Naive thymus-derived CD4-positive, alpha-beta T cell (primary cell): ENCODE data around the gene ST6GALNAC3. TPM values are rescaled to one million over a fixed set of nuclear protein-coding genes. Genes with fewer than 3 reads are reported as not detected.

Source experiments
- ATAC-seq: fragments of 150-1000 bp; cut with Tn5 transposase; 2 replicates; pipeline ENCODE4 v1.10.0; 2021; ENCODE audit warnings: mild to moderate bottlenecking, moderate library complexity
- CTCF ChIA-PET: fragments of 350-600 bp; sonication (Branson Sonifier 250); formaldehyde crosslinking; loops from one replicate; lab custom pipeline; 2021; ENCODE audit warnings: antibody characterized with exemption; lab: Charles Lee
- POLR2A ChIA-PET: fragments of 350-600 bp; sonication (Branson Sonifier 250); formaldehyde crosslinking; loops from one replicate; lab custom pipeline; 2021; ENCODE audit warnings: antibody characterized with exemption, inconsistent platforms; lab: Charles Lee
- DNase-seq, 9 donors: peaks; one replicate each; pipeline versions ENCODE4 v3.0.0 to v3.0.0-alpha.2; 2020 to 2022; ENCODE audit warnings: mixed read lengths in 1 of 9
- H3K27ac ChIP-seq: one replicate; pipeline ENCODE4 v1.7.0; 2013; ENCODE audit warnings: mild to moderate bottlenecking, low read depth, low read length, moderate library complexity
- H3K27me3 ChIP-seq, 2 donors: one replicate each; pipeline ENCODE4 v1.7.0; 2013; ENCODE audit warnings: low read length in 2 of 2, mild to moderate bottlenecking in 2 of 2, moderate library complexity in 2 of 2; ENCODE audit not compliant: control insufficient read depth in 2 of 2, insufficient read depth in 2 of 2
- H3K36me3 ChIP-seq, 3 experiments: 1 replicate in 2 of 3; 2 replicates in 1 of 3; pipeline ENCODE4 v1.7.0; 2013; ENCODE audit warnings: low read length in 3 of 3, mild to moderate bottlenecking in 3 of 3, moderate library complexity in 1 of 3; ENCODE audit not compliant: insufficient read depth in 3 of 3, control insufficient read depth in 2 of 3
- H3K4me1 ChIP-seq, 2 donors: one replicate each; pipeline ENCODE4 v1.7.0; 2013; ENCODE audit warnings: low read length in 2 of 2, mild to moderate bottlenecking in 2 of 2, moderate library complexity in 1 of 2; ENCODE audit not compliant: control insufficient read depth in 2 of 2, insufficient read depth in 2 of 2
- H3K4me3 ChIP-seq: 2 replicates; pipeline ENCODE4 v1.7.0; 2013; ENCODE audit warnings: mild to moderate bottlenecking, low read length
- H3K9me3 ChIP-seq, 3 experiments: 1 replicate in 2 of 3; 2 replicates in 1 of 3; pipeline ENCODE4 v1.7.0; 2013; ENCODE audit warnings: low read length in 3 of 3; ENCODE audit not compliant: control insufficient read depth in 2 of 3
- H3K27ac Mint-ChIP-seq, 9 donors: one replicate each; pipeline ENCODE4 v1.8.0; 2020 to 2022; ENCODE audit warnings: mixed read lengths in 9 of 9, mild to moderate bottlenecking in 8 of 9, moderate library complexity in 5 of 9, inconsistent platforms in 2 of 9
- H3K27me3 Mint-ChIP-seq, 5 donors: one replicate each; pipeline ENCODE4 v1.8.0; 2021 to 2022; ENCODE audit warnings: mixed read lengths in 5 of 5, mild to moderate bottlenecking in 1 of 5
- H3K36me3 Mint-ChIP-seq, 5 donors: one replicate each; pipeline ENCODE4 v1.8.0; 2020 to 2022; ENCODE audit warnings: mixed read lengths in 5 of 5, mild to moderate bottlenecking in 3 of 5, inconsistent platforms in 1 of 5
- H3K4me1 Mint-ChIP-seq, 7 donors: one replicate each; pipeline ENCODE4 v1.8.0; 2020 to 2022; ENCODE audit warnings: mixed read lengths in 7 of 7, mild to moderate bottlenecking in 3 of 7, inconsistent platforms in 1 of 7
- H3K4me3 Mint-ChIP-seq, 10 donors: one replicate each; pipeline ENCODE4 v1.8.0; 2020 to 2022; ENCODE audit warnings: mild to moderate bottlenecking in 10 of 10, mixed read lengths in 10 of 10, moderate library complexity in 6 of 10, inconsistent platforms in 2 of 10
- H3K9me3 Mint-ChIP-seq, 11 donors: one replicate each; pipeline ENCODE4 v1.8.0; 2020 to 2022; ENCODE audit warnings: mixed read lengths in 11 of 11, mild to moderate bottlenecking in 4 of 11, inconsistent platforms in 1 of 11, moderate library complexity in 1 of 11
- intact Hi-C, 2 donors: fragments of 100-400 bp; cut with micrococcal nuclease; formaldehyde crosslinking; loops; one replicate each; pipeline ENCODE4 v1.15.1; 2023
- polyA plus RNA-seq, 2 donors: library from polyadenylated mRNA; unstranded; fragments of 300-500 nt; fragmentation: Illumina TruSeq; gene quantifications; one replicate each; pipeline ENCODE4 v1.2.3, GENCODE V29; 2021
- total RNA-seq, 6 experiments: library from RNA in 5 of 6; stranded (reverse) in 5 of 6; gene quantifications; 1 replicate in 5 of 6; 2 replicates in 1 of 6; pipeline ENCODE4 v1.2.3 and lab custom pipeline; 2021 to 2026

Gene ST6GALNAC3
- total and polyA plus RNA-seq, 7 experiments from 2014 or later, result 0.17 to 4.8 (median 2.1) TPM; not detected in 1

DNA sequence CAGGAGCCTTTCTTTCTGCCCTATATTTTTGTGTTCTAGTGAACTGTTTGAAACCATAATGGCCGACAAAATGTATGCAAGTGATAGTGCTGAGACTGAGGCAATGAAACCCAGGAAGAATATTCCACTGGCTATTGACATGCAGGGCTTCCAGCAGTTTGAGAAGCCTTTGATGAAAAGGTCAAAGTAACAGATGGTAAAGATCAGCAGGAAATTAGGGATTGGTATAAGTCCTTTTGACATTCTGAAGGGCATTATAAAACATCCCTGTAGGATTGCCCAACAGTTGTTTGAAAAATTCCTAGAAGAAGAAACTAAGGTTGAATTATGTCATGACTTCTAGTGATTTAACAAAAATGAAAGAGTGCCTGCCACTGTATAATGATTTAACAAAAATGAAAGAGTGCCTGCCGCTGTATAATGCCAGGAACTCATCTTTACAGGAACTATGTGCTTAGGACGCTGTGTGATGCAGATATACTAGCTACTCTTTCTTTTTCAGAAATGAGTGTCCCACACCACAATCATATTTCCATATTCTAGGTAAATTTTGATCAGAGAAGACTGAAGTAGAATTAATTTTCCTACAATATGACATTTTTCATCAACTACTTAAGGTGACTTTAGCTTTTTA lies 508.8 kb downstream of the ST6GALNAC3 start:
- no peak for DNase-seq
- Mint-ChIP-seq H3K36me3 (no peaks in the 10 kb centered on the region), H3K27ac (no peak overlapping the region), H3K9me3 (no peaks in the 10 kb centered on the region), H3K4me3 (no peak overlapping the region), H3K4me1 (no peaks in the 10 kb centered on the region), H3K27me3 (no peaks in the 10 kb centered on the region)
- Histone ChIP-seq H3K27ac (no peak overlapping the region), H3K9me3 (no peaks in the 10 kb centered on the region), H3K36me3 (no peaks in the 10 kb centered on the region), H3K27me3 (no peaks in the 10 kb centered on the region), H3K4me3 (no peak overlapping the region), H3K4me1 (no peaks in the 10 kb centered on the region)
- ATAC-seq, result no peak
- ChIA-PET CTCF (interaction anchor here (0.6 kb wide), 1 partner anchor 941 kb away, joined by 3 read pairs; no protein-coding TSS in a partner anchor), POLR2A (no interaction called here)
- intact Hi-C loops, result no loop called here

DNA sequence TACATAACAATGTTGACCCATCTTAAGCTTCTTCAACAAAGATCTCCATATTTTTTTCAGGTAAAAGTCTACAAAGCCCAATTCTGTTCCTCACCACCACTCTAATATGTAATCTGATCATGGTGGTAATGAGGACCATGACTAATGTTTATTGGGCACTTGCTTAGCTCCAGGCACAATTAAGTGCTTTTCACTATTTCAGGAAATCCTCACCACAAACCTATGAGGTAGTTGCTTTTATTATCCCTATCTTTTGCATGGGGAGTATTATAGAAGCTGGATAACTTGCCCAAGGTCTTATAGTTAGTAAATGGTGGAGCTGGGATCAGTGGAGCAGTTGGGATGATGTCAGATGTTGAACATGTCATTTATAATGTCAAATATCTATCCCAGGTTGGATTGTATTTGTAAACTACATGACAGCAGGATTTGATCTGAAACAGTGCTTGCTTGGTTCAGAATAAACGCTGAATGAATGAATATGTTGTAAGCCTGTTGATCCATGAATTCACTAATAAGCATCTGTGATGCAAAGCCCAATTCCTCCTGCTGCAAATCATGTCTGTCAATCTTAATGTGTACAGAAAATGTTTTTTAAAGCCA lies 509.4 kb downstream of the ST6GALNAC3 start:
- Histone ChIP-seq H3K36me3 (no peaks in the 10 kb centered on the region), H3K4me3 (no peak overlapping the region), H3K9me3 (no peaks in the 10 kb centered on the region), H3K27ac (no peak overlapping the region), H3K4me1 (no peaks in the 10 kb centered on the region), H3K27me3 (no peaks in the 10 kb centered on the region)
- intact Hi-C loops, result no loop called here
- POLR2A ChIA-PET, result no interaction called here
- no peak for DNase-seq
- no peaks in the 10 kb centered on the region for H3K36me3 Mint-ChIP-seq
- no peaks in the 10 kb centered on the region for H3K9me3 Mint-ChIP-seq
- CTCF ChIA-PET, result no interaction called here
- no peak overlapping the region for H3K4me3 Mint-ChIP-seq
- no peaks in the 10 kb centered on the region for H3K27me3 Mint-ChIP-seq
- H3K4me1 Mint-ChIP-seq, result no peaks in the 10 kb centered on the region
- no peak overlapping the region for H3K27ac Mint-ChIP-seq
- no peak for ATAC-seq

DNA sequence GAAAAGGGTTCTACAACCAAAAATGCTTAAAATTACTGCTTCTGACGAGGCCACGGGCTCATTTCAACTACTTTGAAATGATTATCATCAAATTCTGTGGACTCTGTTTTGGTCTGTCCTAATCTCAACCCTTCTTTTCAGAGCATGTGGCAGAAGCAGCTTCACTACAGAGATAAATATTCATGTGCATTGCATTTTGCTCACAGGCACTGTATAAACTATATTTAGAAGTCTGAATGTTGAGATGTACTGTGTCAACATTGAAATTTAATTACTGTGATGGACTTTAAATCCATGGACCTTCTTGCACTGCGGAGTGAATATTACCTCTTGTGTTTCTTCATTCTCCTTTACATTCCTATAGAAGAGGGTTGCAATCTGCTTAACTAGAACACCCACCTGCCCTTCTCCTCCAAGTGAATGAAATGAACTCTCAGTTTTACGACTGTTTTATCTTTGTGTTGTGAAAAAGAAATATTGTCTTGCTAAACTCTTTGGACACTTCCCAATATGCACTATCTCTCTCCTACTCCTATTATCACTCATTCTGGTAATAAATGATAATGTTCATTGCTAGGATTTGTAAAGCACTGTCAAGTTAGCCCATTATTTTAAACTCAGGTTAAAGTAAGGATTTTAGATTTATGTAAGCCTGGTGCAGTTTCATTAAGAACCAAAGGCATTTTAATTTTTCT lies 511.6 kb downstream of the ST6GALNAC3 start:
- Histone ChIP-seq H3K27ac (no peak overlapping the region), H3K4me3 (no peak overlapping the region), H3K27me3 (no peaks in the 10 kb centered on the region), H3K36me3 (no peaks in the 10 kb centered on the region), H3K4me1 (no peaks in the 10 kb centered on the region), H3K9me3 (no peaks in the 10 kb centered on the region)
- DNase-seq (no peak), ATAC-seq (no peak)
- intact Hi-C loops, result no loop called here
- ChIA-PET CTCF (interaction anchor here (0.6 kb wide), 1 partner anchor 1433 kb away, joined by 3 read pairs; no protein-coding TSS in a partner anchor), POLR2A (no interaction called here)
- Mint-ChIP-seq H3K4me3 (no peak overlapping the region), H3K36me3 (no peaks in the 10 kb centered on the region), H3K27me3 (peaks cover 0 to 3% (median 0%) of the 10 kb centered on the region in 5 donors), H3K9me3 (no peaks in the 10 kb centered on the region), H3K4me1 (no peaks in the 10 kb centered on the region), H3K27ac (no peak overlapping the region)

DNA sequence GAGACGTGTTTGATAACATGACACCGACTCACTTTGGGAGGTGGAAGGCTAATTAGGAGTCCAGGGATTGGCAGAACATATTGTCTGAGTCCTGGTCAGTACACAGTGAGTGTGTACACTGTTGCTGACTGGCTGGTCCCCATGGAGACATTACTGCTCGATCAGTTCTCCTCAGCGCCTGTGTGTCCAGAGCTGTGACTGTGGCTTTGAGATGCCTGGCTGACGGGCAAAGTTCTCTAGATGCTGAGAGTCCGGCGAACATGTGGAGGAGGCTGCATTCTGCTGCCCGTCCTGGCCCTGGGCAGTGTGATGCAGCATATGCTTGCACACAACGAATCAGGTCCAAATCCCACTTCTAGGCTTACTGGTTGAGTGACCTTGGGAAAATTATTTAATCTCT lies 512.7 kb downstream of the ST6GALNAC3 start:
- ChIA-PET CTCF (no interaction called here), POLR2A (no interaction called here)
- Mint-ChIP-seq H3K27me3 (peaks cover 0 to 3% (median 0%) of the 10 kb centered on the region in 5 donors), H3K36me3 (no peaks in the 10 kb centered on the region), H3K9me3 (no peaks in the 10 kb centered on the region), H3K4me3 (no peak overlapping the region), H3K27ac (no peak overlapping the region), H3K4me1 (no peaks in the 10 kb centered on the region)
- Histone ChIP-seq H3K4me1 (no peaks in the 10 kb centered on the region), H3K27ac (no peak overlapping the region), H3K36me3 (no peaks in the 10 kb centered on the region), H3K4me3 (no peak overlapping the region), H3K27me3 (no peaks in the 10 kb centered on the region), H3K9me3 (no peaks in the 10 kb centered on the region)
- intact Hi-C loops, result no loop called here
- no peak for DNase-seq
- ATAC-seq, result no peak

DNA sequence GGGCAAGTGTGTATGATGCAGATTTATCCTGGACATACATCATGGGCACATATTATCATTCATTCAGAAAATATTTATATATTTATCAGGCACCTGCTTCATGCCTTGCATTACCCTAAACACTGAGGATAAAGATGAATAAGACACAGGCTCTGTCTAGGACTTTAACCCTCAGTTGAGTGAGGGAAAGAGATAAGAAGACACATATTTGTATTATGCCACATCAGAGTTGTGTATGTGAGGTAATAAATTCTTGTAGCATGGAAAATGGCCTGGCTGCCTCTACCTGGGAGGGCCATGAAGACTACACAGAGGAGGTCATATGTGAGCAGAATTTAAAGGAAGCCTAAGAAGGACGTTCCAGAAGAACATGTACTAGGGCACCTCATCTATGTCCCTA lies 516.9 kb downstream of the ST6GALNAC3 start:
- peaks cover 0 to 10% (median 0%) of the 10 kb centered on the region in 5 donors for H3K36me3 Mint-ChIP-seq

DNA sequence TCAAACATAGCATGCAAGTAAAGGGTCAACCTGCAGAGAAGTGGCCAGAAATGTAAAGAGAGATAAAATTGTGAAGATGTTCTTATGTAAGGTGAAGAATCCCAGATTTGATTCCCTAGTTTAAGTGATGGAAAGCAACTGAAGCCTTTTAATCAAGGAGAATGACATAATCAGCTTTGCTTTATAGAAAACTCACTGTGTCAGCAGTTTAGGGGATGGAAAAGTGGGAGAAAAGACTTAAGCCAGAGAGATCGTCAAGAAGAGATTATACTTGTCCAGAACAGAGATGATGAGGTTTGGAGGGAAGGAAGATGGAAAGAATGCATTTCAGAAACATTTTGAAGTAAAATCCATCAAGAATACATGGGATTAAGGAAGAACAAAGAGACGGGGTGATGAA lies 517.4 kb downstream of the ST6GALNAC3 start:
- intact Hi-C loops, result no loop called here
- H3K4me1 ChIP-seq, result no peaks in the 10 kb centered on the region
- POLR2A ChIA-PET, result no interaction called here
- no peaks in the 10 kb centered on the region for H3K36me3 ChIP-seq
- ATAC-seq (no peak), DNase-seq (no peak)
- H3K9me3 Mint-ChIP-seq, result peaks cover 0 to 17% (median 4%) of the 10 kb centered on the region in 11 donors
- no peak overlapping the region for H3K4me3 Mint-ChIP-seq
- H3K4me3 ChIP-seq, result no peak overlapping the region
- H3K27ac ChIP-seq, result no peak overlapping the region
- H3K4me1 Mint-ChIP-seq, result no peaks in the 10 kb centered on the region
- H3K27ac Mint-ChIP-seq, result no peak overlapping the region
- CTCF ChIA-PET, result no interaction called here
- H3K36me3 Mint-ChIP-seq, result peaks cover 0 to 10% (median 0%) of the 10 kb centered on the region in 5 donors
- no peaks in the 10 kb centered on the region for H3K27me3 ChIP-seq
- H3K9me3 ChIP-seq, result no peaks in the 10 kb centered on the region
- peaks cover 0 to 3% (median 0%) of the 10 kb centered on the region in 5 donors for H3K27me3 Mint-ChIP-seq

More for the DNA sequence above, 516.9 kb downstream of the ST6GALNAC3 start:
- Histone ChIP-seq H3K4me1 (no peaks in the 10 kb centered on the region), H3K36me3 (no peaks in the 10 kb centered on the region), H3K9me3 (no peaks in the 10 kb centered on the region), H3K4me3 (no peak overlapping the region), H3K27me3 (no peaks in the 10 kb centered on the region), H3K27ac (no peak overlapping the region)
- Mint-ChIP-seq H3K27ac (no peak overlapping the region), H3K4me3 (no peak overlapping the region), H3K4me1 (no peaks in the 10 kb centered on the region), H3K27me3 (peaks cover 0 to 3% (median 0%) of the 10 kb centered on the region in 5 donors), H3K9me3 (peaks cover 0 to 17% (median 4%) of the 10 kb centered on the region in 11 donors)
- no peak for DNase-seq
- CTCF ChIA-PET, result no interaction called here
- POLR2A ChIA-PET, result no interaction called here
- intact Hi-C loops, result no loop called here
- no peak for ATAC-seq
